HEK293 (cell line): ENCODE measurements around the gene MAP3K13.

ENCODE experiments used
- CTCF ChIA-PET: fragments of 350-600 bp; formaldehyde crosslinking; extraction: SDS; loops from one replicate; lab custom pipeline; 2021; ENCODE audit warnings: antibody characterized with exemption; lab: Yijun Ruan, JAX
- POLR2A ChIA-PET: fragments of 300-600 bp; formaldehyde crosslinking; extraction: SDS; loops from one replicate; lab custom pipeline; 2020; ENCODE audit warnings: antibody characterized with exemption, inconsistent platforms; lab: Yijun Ruan, JAX
- H3K27ac ChIP-seq: fragments of 200-500 bp; sonication (Bioruptor generic); 2 replicates; pipeline ENCODE4 v1.5.1; 2014; ENCODE audit warnings: low read depth, low read length, control low read depth, inconsistent platforms; ENCODE audit errors: extremely low read depth
- H3K36me3 ChIP-seq, 2 experiments: fragments of 200-500 bp in 1 of 2; sonication (Bioruptor generic) in 1 of 2; 1 replicate in 1 of 2; 2 replicates in 1 of 2; pipeline ENCODE4 v1.5.1; 2014 to 2017; ENCODE audit warnings: inconsistent platforms in 2 of 2, low read length in 2 of 2; ENCODE audit not compliant: control insufficient read depth in 2 of 2, insufficient read depth in 1 of 2
- H3K4me1 ChIP-seq: fragments of 200-500 bp; sonication (Bioruptor generic); 2 replicates; pipeline ENCODE4 v1.5.1; 2014; ENCODE audit warnings: mild to moderate bottlenecking, low read length, inconsistent platforms; ENCODE audit not compliant: control insufficient read depth, insufficient read depth
- H3K4me3 ChIP-seq: 2 replicates; pipeline ENCODE4 v1.5.1; 2011; ENCODE audit warnings: low read depth, mild to moderate bottlenecking, control low read depth, low read length, moderate library complexity
- H3K9me3 ChIP-seq: fragments of 200-500 bp; sonication (Bioruptor generic); 2 replicates; pipeline ENCODE4 v1.5.1; 2014; ENCODE audit warnings: low read depth, low read length, inconsistent platforms; ENCODE audit not compliant: control insufficient read depth, insufficient read depth
- KLF1 ChIP-seq: fragments of 450-650 bp; formaldehyde crosslinking; IDR thresholded peaks from 2 replicates; pipeline ENCODE4 v1.5.1; 2016; ENCODE audit warnings: missing biosample characterization, missing genetic modification characterization
- KLF9 ChIP-seq: fragments of 450-650 bp; formaldehyde crosslinking; IDR thresholded peaks from 2 replicates; pipeline ENCODE4 v1.5.1; 2016; ENCODE audit warnings: missing biosample characterization, missing genetic modification characterization, low read depth
- SP2 ChIP-seq: fragments of 450-650 bp; formaldehyde crosslinking; IDR thresholded peaks from 2 replicates; pipeline ENCODE4 v1.5.1; 2016; ENCODE audit warnings: missing biosample characterization, missing genetic modification characterization
- ZBTB21 ChIP-seq: fragments of 450-650 bp; formaldehyde crosslinking; IDR thresholded peaks from 2 replicates; pipeline ENCODE4 v1.5.1; 2017; ENCODE audit warnings: missing biosample characterization, missing genetic modification characterization
- ZBTB8A ChIP-seq: fragments of 450-650 bp; formaldehyde crosslinking; IDR thresholded peaks from 2 replicates; pipeline ENCODE4 v1.5.1; 2016; ENCODE audit warnings: missing biosample characterization, missing genetic modification characterization
- ZFHX2 ChIP-seq: fragments of 450-650 bp; formaldehyde crosslinking; conservative IDR thresholded peaks from 2 replicates; pipeline ENCODE4 v1.5.1; 2016; ENCODE audit warnings: missing biosample characterization, missing genetic modification characterization
- ZFP37 ChIP-seq: fragments of 450-650 bp; formaldehyde crosslinking; IDR thresholded peaks from 2 replicates; pipeline ENCODE4 v1.5.1; 2016; ENCODE audit warnings: missing biosample characterization, missing genetic modification characterization
- ZNF10 ChIP-seq: fragments of 450-650 bp; formaldehyde crosslinking; IDR thresholded peaks from 2 replicates; pipeline ENCODE4 v1.5.1; 2017; ENCODE audit warnings: missing biosample characterization, missing genetic modification characterization
- ZNF121 ChIP-seq: fragments of 450-650 bp; formaldehyde crosslinking; IDR thresholded peaks from 2 replicates; pipeline ENCODE4 v1.5.1; 2016; ENCODE audit warnings: missing biosample characterization, missing genetic modification characterization
- ZNF138 ChIP-seq: fragments of 450-650 bp; formaldehyde crosslinking; IDR thresholded peaks from 2 replicates; pipeline ENCODE4 v1.5.1; 2016; ENCODE audit warnings: missing biosample characterization, missing genetic modification characterization, borderline replicate concordance
- ZNF19 ChIP-seq: fragments of 450-650 bp; formaldehyde crosslinking; IDR thresholded peaks from 2 replicates; pipeline ENCODE4; 2016; ENCODE audit warnings: missing biosample characterization, missing genetic modification characterization, low read depth
- ZNF211 ChIP-seq: fragments of 450-650 bp; formaldehyde crosslinking; IDR thresholded peaks from 2 replicates; pipeline ENCODE4 v1.5.1; 2016; ENCODE audit warnings: low read depth, missing biosample characterization, missing genetic modification characterization
- ZNF214 ChIP-seq: fragments of 450-650 bp; formaldehyde crosslinking; IDR thresholded peaks from 2 replicates; pipeline ENCODE4 v1.5.1; 2017; ENCODE audit warnings: missing biosample characterization, mild to moderate bottlenecking, missing genetic modification characterization, borderline replicate concordance
- ZNF391 ChIP-seq: fragments of 450-650 bp; formaldehyde crosslinking; IDR thresholded peaks from 2 replicates; pipeline ENCODE4 v1.5.1; 2016; ENCODE audit warnings: low read depth, missing biosample characterization, missing genetic modification characterization, borderline replicate concordance
- ZNF501 ChIP-seq: fragments of 450-650 bp; formaldehyde crosslinking; IDR thresholded peaks from 2 replicates; pipeline ENCODE4 v1.5.1; 2016; ENCODE audit warnings: missing biosample characterization, missing genetic modification characterization
- ZNF510 ChIP-seq: fragments of 450-650 bp; formaldehyde crosslinking; IDR thresholded peaks from 2 replicates; pipeline ENCODE4 v1.5.1; 2018; ENCODE audit warnings: mild to moderate bottlenecking, missing genetic modification characterization, missing biosample characterization; ENCODE audit not compliant: insufficient replicate concordance
- ZNF549 ChIP-seq: fragments of 450-650 bp; IDR thresholded peaks from 2 replicates; pipeline ENCODE4 v1.5.1; 2018; ENCODE audit warnings: missing biosample characterization, missing genetic modification characterization, mild to moderate bottlenecking, inconsistent platforms, moderate library complexity
- ZNF623 ChIP-seq: fragments of 450-650 bp; formaldehyde crosslinking; IDR thresholded peaks from 2 replicates; pipeline ENCODE4 v1.5.1; 2016; ENCODE audit warnings: missing biosample characterization, missing genetic modification characterization
- ZNF658 ChIP-seq: fragments of 450-650 bp; formaldehyde crosslinking; IDR thresholded peaks from 2 replicates; pipeline ENCODE4; 2016; ENCODE audit warnings: missing biosample characterization, missing genetic modification characterization
- ZNF664 ChIP-seq: fragments of 450-650 bp; formaldehyde crosslinking; IDR thresholded peaks from 2 replicates; pipeline ENCODE4 v1.5.1; 2016; ENCODE audit warnings: missing biosample characterization, missing genetic modification characterization
- ZNF76 ChIP-seq: fragments of 450-650 bp; formaldehyde crosslinking; IDR thresholded peaks from 2 replicates; pipeline ENCODE4; 2016; ENCODE audit warnings: low read depth, missing biosample characterization, missing genetic modification characterization, borderline replicate concordance
- ZXDB ChIP-seq: fragments of 450-650 bp; formaldehyde crosslinking; IDR thresholded peaks from 2 replicates; pipeline ENCODE4 v1.5.1; 2016; ENCODE audit warnings: missing biosample characterization, missing genetic modification characterization
- TF ChIP-seq, protein P1 (sequence below): fragments of 450-650 bp; formaldehyde crosslinking; IDR thresholded peaks from 2 replicates; pipeline ENCODE4 v1.5.1; 2017; ENCODE audit warnings: missing biosample characterization, missing genetic modification characterization
- TF ChIP-seq, protein P2 (sequence below): fragments of 450-650 bp; formaldehyde crosslinking; IDR thresholded peaks from 2 replicates; pipeline ENCODE4 v1.5.1; 2016; ENCODE audit warnings: missing biosample characterization, missing genetic modification characterization
- TF ChIP-seq, protein P3 (sequence below): fragments of 450-650 bp; formaldehyde crosslinking; IDR thresholded peaks from 2 replicates; pipeline ENCODE4 v1.5.1; 2016; ENCODE audit warnings: missing biosample characterization, missing genetic modification characterization

Gene MAP3K13

GRCh38 chr3:185498503-185499396 is 135.8 kb downstream of the MAP3K13 start, which contains the start of gene TMEM41A (continued):
- TF ChIP-seq, protein P1, sequence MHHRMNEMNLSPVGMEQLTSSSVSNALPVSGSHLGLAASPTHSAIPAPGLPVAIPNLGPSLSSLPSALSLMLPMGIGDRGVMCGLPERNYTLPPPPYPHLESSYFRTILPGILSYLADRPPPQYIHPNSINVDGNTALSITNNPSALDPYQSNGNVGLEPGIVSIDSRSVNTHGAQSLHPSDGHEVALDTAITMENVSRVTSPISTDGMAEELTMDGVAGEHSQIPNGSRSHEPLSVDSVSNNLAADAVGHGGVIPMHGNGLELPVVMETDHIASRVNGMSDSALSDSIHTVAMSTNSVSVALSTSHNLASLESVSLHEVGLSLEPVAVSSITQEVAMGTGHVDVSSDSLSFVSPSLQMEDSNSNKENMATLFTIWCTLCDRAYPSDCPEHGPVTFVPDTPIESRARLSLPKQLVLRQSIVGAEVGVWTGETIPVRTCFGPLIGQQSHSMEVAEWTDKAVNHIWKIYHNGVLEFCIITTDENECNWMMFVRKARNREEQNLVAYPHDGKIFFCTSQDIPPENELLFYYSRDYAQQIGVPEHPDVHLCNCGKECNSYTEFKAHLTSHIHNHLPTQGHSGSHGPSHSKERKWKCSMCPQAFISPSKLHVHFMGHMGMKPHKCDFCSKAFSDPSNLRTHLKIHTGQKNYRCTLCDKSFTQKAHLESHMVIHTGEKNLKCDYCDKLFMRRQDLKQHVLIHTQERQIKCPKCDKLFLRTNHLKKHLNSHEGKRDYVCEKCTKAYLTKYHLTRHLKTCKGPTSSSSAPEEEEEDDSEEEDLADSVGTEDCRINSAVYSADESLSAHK: no peak
- TF ChIP-seq ZBTB8A (tag by site-specific recombination) (peak; percentile 94), ZNF391 (peak; percentile 54; the same call in 1 of the 2 replicates), ZFHX2 (peak; percentile 37; the same call in 1 of the 2 replicates), ZNF501 (tag by site-specific recombination) (peak; percentile 97)
- TF ChIP-seq, protein P2, sequence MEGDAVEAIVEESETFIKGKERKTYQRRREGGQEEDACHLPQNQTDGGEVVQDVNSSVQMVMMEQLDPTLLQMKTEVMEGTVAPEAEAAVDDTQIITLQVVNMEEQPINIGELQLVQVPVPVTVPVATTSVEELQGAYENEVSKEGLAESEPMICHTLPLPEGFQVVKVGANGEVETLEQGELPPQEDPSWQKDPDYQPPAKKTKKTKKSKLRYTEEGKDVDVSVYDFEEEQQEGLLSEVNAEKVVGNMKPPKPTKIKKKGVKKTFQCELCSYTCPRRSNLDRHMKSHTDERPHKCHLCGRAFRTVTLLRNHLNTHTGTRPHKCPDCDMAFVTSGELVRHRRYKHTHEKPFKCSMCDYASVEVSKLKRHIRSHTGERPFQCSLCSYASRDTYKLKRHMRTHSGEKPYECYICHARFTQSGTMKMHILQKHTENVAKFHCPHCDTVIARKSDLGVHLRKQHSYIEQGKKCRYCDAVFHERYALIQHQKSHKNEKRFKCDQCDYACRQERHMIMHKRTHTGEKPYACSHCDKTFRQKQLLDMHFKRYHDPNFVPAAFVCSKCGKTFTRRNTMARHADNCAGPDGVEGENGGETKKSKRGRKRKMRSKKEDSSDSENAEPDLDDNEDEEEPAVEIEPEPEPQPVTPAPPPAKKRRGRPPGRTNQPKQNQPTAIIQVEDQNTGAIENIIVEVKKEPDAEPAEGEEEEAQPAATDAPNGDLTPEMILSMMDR (tag by site-specific recombination): peak; percentile 19; the same call in 1 of the 2 replicates

DNA sequence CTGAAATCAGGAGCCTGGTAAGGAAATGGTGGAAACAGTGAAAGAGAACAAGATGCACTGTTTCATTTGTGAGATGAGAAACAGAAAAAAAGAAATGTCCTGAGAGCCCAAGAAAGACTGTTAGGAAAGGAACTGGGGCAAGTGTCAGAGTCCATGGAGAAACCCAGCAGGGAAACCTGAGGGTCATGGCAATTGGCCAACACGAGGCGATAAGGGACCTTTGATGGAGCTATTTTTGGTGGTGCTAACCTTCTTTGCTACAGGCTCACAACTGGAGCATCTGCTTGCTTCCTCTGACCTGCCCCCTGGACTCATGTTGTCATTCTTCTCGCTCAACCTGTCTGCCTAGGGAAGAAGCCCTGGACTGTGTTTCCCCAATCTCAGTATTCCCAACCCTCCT is 140.1 kb downstream of the MAP3K13 start:
- H3K4me1 ChIP-seq: no peaks in the 10 kb centered on the region
- no peaks in the 10 kb centered on the region for H3K9me3 ChIP-seq
- TF ChIP-seq ZNF664 (tag by site-specific recombination) (no peak), ZBTB21 (tag by site-specific recombination) (no peak), ZNF510 (no peak), KLF9 (tag by site-specific recombination) (no peak), SP2 (no peak), ZNF10 (tag by site-specific recombination) (no peak), ZBTB8A (tag by site-specific recombination) (no peak), ZNF658 (no peak), ZXDB (tag by site-specific recombination) (no peak), ZNF211 (no peak), ZNF19 (no peak), ZNF623 (no peak), KLF1 (tag by site-specific recombination) (no peak)
- TF ChIP-seq, protein P3, sequence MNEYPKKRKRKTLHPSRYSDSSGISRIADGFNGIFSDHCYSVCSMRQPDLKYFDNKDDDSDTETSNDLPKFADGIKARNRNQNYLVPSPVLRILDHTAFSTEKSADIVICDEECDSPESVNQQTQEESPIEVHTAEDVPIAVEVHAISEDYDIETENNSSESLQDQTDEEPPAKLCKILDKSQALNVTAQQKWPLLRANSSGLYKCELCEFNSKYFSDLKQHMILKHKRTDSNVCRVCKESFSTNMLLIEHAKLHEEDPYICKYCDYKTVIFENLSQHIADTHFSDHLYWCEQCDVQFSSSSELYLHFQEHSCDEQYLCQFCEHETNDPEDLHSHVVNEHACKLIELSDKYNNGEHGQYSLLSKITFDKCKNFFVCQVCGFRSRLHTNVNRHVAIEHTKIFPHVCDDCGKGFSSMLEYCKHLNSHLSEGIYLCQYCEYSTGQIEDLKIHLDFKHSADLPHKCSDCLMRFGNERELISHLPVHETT (tag by site-specific recombination): no peak
- no peak overlapping the region for H3K27ac ChIP-seq
- H3K4me3 ChIP-seq: no peak overlapping the region
- no peaks in the 10 kb centered on the region for H3K36me3 ChIP-seq
- ChIA-PET POLR2A (no interaction called here), CTCF (no interaction called here)

DNA sequence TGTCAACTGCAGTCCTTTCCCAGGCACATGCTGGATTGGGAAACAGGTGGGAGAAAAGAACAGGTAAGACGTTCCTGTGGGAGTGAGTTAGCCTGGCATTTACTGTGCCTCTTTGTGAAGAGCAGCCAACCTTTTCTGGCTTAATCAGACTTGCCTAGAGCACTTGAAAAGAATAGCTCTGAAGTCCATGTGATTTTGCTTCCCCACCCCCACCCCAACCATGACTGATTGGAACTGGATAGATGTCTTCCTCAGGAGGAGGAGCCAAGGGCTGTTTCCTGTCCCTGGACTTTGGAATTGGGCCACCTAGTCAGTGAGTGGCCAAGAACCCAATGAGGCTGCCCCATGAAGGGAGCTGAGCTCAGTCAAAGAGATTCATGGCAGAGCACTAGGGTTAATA is 140.6 kb downstream of the MAP3K13 start:
- no peaks in the 10 kb centered on the region for H3K9me3 ChIP-seq
- H3K27ac ChIP-seq: no peak overlapping the region
- H3K36me3 ChIP-seq: no peaks in the 10 kb centered on the region
- ChIA-PET CTCF (interaction anchor here (0.7 kb wide), 1 partner anchor 24 kb away, joined by 3 read pairs; no protein-coding TSS in a partner anchor), POLR2A (no interaction called here)
- no peak for TF ChIP-seq ZNF214
- no peak for TF ChIP-seq ZNF138 (tag by site-specific recombination)
- TF ChIP-seq ZNF76 (tag by site-specific recombination): no peak
- no peak for TF ChIP-seq ZFP37 (tag by site-specific recombination)
- no peak for TF ChIP-seq ZNF121
- no peak for TF ChIP-seq ZNF549 (tag by site-specific recombination)
- no peak overlapping the region for H3K4me3 ChIP-seq
- no peaks in the 10 kb centered on the region for H3K4me1 ChIP-seq
